GM21526 (cell line): ENCODE results near the gene SH3BP4.
"Not testable (repeated sequence)": the region's sequence is repeated elsewhere in the genome, so short reads cannot be mapped to it uniquely, and the experiment has no call there.

Experiments used
- ATAC-seq: cut with Tn5 transposase; IDR thresholded peaks from one replicate; pipeline ENCODE4 v1.9.1; 2021; ENCODE audit warnings: moderate library complexity; ENCODE audit not compliant: unreplicated experiment, low FRiP score

SH3BP4 gene

GRCh38 chr2:235009081-235009480, 57.3 kb downstream of the SH3BP4 start:
- ATAC-seq: no peak

- ATAC-seq: no peak
These were observed 58.4 kb downstream of the SH3BP4 start for GRCh38 chr2:235010117-235010714.

GRCh38 chr2:235011607-235011928, 59.8 kb downstream of the SH3BP4 start:
- ATAC-seq: no peak

- ATAC-seq: no peak
These were observed 60.3 kb downstream of the SH3BP4 start for GRCh38 chr2:235011929-235012631.

GRCh38 chr2:235017441-235017840, 65.6 kb downstream of the SH3BP4 start:
- no peak for ATAC-seq

- no peak for ATAC-seq
These were observed 67.0 kb downstream of the SH3BP4 start for GRCh38 chr2:235018838-235019237.

GRCh38 chr2:235020141-235020540, 68.3 kb downstream of the SH3BP4 start:
- ATAC-seq: not testable (repeated sequence)

GRCh38 chr2:235021752-235022151, 69.9 kb downstream of the SH3BP4 start:
- no peak for ATAC-seq

- no peak for ATAC-seq
These were observed 72.5 kb downstream of the SH3BP4 start for GRCh38 chr2:235024191-235024860.

- no peak for ATAC-seq
These were observed 73.3 kb downstream of the SH3BP4 start for GRCh38 chr2:235024931-235025773.

- ATAC-seq: no peak
These were observed 74.2 kb downstream of the SH3BP4 start for GRCh38 chr2:235025800-235026536.

- ATAC-seq: no peak
These were observed 75.1 kb downstream of the SH3BP4 start for GRCh38 chr2:235026649-235027557.

GRCh38 chr2:235027558-235028214, 75.9 kb downstream of the SH3BP4 start:
- no peak for ATAC-seq

- ATAC-seq: no peak
These were observed 76.8 kb downstream of the SH3BP4 start for GRCh38 chr2:235028646-235029045.

- no peak for ATAC-seq
These were observed 77.2 kb downstream of the SH3BP4 start for GRCh38 chr2:235029054-235029453.

- no peak for ATAC-seq
These were observed 78.3 kb downstream of the SH3BP4 start for GRCh38 chr2:235030126-235030525.

- no peak for ATAC-seq
These were observed 79.1 kb downstream of the SH3BP4 start for GRCh38 chr2:235030936-235031335.

- no peak for ATAC-seq
These were observed 80.0 kb downstream of the SH3BP4 start for GRCh38 chr2:235031686-235032373.
